Loucy (cell line): ENCODE results near the gene LNPEP.

Experiments used
- CTCF ChIP-seq: fragments of 200-600 bp; sonication (generic); conservative IDR thresholded peaks from 2 replicates; pipeline ENCODE4 v1.5.1; 2014; ENCODE audit warnings: mild to moderate bottlenecking, antibody characterized with exemption, low read length
- EZH2phosphoT487 ChIP-seq: fragments of 200-600 bp; IDR thresholded peaks from 2 replicates; pipeline ENCODE4 v1.6.1; 2018; ENCODE audit warnings: antibody characterized with exemption, mild to moderate bottlenecking, moderate library complexity, borderline replicate concordance

GRCh38 chr5:96904054-96904931 lies 31.6 kb upstream of the LNPEP start:
- TF ChIP-seq CTCF (no peak), EZH2phosphoT487 (no peak)
